ENCODE measurements around the gene PDZK1IP1. TPM values are rescaled to one million over a fixed set of nuclear protein-coding genes. Genes with fewer than 3 reads are reported as not detected.
"Not testable (repeated sequence)": the region's sequence is repeated elsewhere in the genome, so short reads cannot be mapped to it uniquely, and the experiment has no call there.

PDZK1IP1 gene
- total RNA-seq, 1 donor from 2014 or later: not detected

DNA sequence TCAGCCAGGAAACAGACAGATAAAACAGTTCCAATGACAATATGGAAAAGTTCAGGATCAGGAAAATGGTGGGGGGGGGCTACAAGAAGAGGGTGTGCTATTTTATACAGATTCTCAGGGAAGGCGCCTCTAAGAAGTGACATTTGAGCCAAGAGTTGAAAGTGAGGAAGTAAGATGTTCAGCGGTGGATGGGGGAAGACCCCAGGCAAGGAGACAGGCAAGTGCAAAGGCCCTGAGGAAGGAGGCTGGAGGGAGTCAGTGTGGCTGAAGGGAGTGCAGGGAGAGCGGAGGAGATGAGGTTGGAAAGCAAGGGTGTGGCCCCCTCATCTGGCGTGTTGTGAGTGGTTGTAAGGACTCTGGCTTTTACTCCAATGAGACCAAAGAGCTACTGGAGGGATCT is 8.4 kb upstream of the PDZK1IP1 start:
- DNase-seq (ENCODE audit: low spot score): no peak
- Mint-ChIP-seq H3K9me3 (ENCODE audit: unreplicated experiment) (no peaks in the 10 kb centered on the region), H3K4me3 (ENCODE audit: unreplicated experiment) (peak overlapping the region; percentile 5), H3K36me3 (ENCODE audit: low read depth, unreplicated experiment) (peaks cover 11% of the 10 kb centered on the region), H3K4me1 (ENCODE audit: unreplicated experiment) (peaks cover 11% of the 10 kb centered on the region), H3K27me3 (ENCODE audit: unreplicated experiment) (peaks cover 10% of the 10 kb centered on the region), H3K27ac (ENCODE audit: unreplicated experiment) (no peak overlapping the region)
- TF ChIP-seq, protein P1, sequence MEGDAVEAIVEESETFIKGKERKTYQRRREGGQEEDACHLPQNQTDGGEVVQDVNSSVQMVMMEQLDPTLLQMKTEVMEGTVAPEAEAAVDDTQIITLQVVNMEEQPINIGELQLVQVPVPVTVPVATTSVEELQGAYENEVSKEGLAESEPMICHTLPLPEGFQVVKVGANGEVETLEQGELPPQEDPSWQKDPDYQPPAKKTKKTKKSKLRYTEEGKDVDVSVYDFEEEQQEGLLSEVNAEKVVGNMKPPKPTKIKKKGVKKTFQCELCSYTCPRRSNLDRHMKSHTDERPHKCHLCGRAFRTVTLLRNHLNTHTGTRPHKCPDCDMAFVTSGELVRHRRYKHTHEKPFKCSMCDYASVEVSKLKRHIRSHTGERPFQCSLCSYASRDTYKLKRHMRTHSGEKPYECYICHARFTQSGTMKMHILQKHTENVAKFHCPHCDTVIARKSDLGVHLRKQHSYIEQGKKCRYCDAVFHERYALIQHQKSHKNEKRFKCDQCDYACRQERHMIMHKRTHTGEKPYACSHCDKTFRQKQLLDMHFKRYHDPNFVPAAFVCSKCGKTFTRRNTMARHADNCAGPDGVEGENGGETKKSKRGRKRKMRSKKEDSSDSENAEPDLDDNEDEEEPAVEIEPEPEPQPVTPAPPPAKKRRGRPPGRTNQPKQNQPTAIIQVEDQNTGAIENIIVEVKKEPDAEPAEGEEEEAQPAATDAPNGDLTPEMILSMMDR (IDR thresholded peaks at IDR 0.05; ENCODE audit: unreplicated experiment): no peak

GRCh38 chr1:47196622-47197021 is 6.8 kb upstream of the PDZK1IP1 start:
- Mint-ChIP-seq H3K27ac (ENCODE audit: unreplicated experiment) (no peak overlapping the region), H3K9me3 (ENCODE audit: unreplicated experiment) (no peaks in the 10 kb centered on the region), H3K4me3 (ENCODE audit: unreplicated experiment) (no peak overlapping the region), H3K4me1 (ENCODE audit: unreplicated experiment) (peaks cover 24% of the 10 kb centered on the region), H3K36me3 (ENCODE audit: low read depth, unreplicated experiment) (peaks cover 11% of the 10 kb centered on the region), H3K27me3 (ENCODE audit: unreplicated experiment) (peaks cover 18% of the 10 kb centered on the region)
- DNase-seq (ENCODE audit: low spot score): no peak
- TF ChIP-seq, protein P1 (IDR thresholded peaks at IDR 0.05; ENCODE audit: unreplicated experiment): no peak

- peaks cover 11% of the 10 kb centered on the region for H3K36me3 Mint-ChIP-seq (ENCODE audit: low read depth, unreplicated experiment)
- peaks cover 25% of the 10 kb centered on the region for H3K4me1 Mint-ChIP-seq (ENCODE audit: unreplicated experiment)
- not testable (repeated sequence) for DNase-seq (ENCODE audit: low spot score); H3K9me3 Mint-ChIP-seq (ENCODE audit: unreplicated experiment); H3K27ac Mint-ChIP-seq (ENCODE audit: unreplicated experiment); H3K4me3 Mint-ChIP-seq (ENCODE audit: unreplicated experiment)
- peaks cover 23% of the 10 kb centered on the region for H3K27me3 Mint-ChIP-seq (ENCODE audit: unreplicated experiment)
Observed at GRCh38 chr1:47195981-47196380, 6.1 kb upstream of the PDZK1IP1 start.

- Mint-ChIP-seq H3K4me1 (ENCODE audit: unreplicated experiment) (peaks cover 36% of the 10 kb centered on the region), H3K27ac (ENCODE audit: unreplicated experiment) (no peak overlapping the region), H3K36me3 (ENCODE audit: low read depth, unreplicated experiment) (peaks cover 11% of the 10 kb centered on the region), H3K27me3 (ENCODE audit: unreplicated experiment) (peaks cover 23% of the 10 kb centered on the region), H3K4me3 (ENCODE audit: unreplicated experiment) (no peak overlapping the region), H3K9me3 (ENCODE audit: unreplicated experiment) (no peaks in the 10 kb centered on the region)
- TF ChIP-seq, protein P1 (IDR thresholded peaks at IDR 0.05; ENCODE audit: unreplicated experiment): no peak
- DNase-seq (ENCODE audit: low spot score): no peak
Observed at GRCh38 chr1:47194311-47194710, 4.5 kb upstream of the PDZK1IP1 start.

GRCh38 chr1:47193496-47193895 is 3.7 kb upstream of the PDZK1IP1 start:
- peaks cover 19% of the 10 kb centered on the region for H3K27me3 Mint-ChIP-seq (ENCODE audit: unreplicated experiment)
- H3K9me3 Mint-ChIP-seq (ENCODE audit: unreplicated experiment); H3K4me3 Mint-ChIP-seq (ENCODE audit: unreplicated experiment); H3K27ac Mint-ChIP-seq (ENCODE audit: unreplicated experiment); H3K36me3 Mint-ChIP-seq (ENCODE audit: low read depth, unreplicated experiment); DNase-seq (ENCODE audit: low spot score): not testable (repeated sequence)
- H3K4me1 Mint-ChIP-seq (ENCODE audit: unreplicated experiment): peaks cover 36% of the 10 kb centered on the region

DNA sequence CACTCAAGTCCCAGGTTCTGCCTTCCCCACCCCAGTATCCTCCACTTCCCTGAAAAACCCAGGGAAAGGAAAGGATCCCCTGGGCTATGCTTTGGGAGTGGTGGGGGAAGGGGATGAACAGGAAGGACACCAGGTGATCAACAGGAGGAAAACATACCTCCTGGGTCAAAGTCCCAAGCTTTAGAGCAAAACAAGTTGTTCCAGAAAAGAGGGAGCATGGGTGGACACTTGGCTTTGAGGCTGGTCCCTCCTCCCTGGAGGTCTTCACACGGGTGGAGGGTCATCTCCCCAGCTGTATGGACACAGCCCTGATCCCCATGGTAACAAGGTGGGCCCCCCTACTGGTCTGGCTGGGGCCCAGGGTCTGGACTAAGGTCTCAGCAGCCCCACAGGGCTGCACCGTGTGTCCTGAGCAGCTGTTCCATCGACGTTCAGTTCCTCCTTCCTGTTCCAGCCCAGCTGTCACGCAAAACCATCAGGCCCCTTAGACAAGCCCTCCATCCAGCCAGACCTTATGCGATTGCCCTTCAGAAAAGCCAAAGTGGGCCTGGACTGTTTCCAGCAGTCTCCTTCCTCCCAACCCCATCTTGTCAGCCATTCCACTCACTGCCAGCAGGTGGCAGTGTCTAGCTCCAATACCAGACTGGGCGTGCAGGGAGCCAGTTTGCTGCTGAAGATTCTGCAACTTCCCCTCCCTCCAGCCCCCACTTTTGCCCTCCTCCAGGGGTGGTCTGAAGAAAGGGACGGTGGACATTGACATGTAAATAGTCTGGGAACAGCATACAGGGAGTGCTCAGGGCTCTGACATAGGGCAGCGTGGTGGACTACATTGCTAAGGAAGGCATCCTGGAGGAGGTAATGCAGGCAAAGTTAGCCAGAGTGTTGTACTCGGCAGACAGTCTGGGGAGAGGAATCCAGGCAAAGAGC is 2.9 kb upstream of the PDZK1IP1 start:
- DNase-seq (ENCODE audit: low spot score): peak; percentile 84
- Mint-ChIP-seq H3K4me3 (ENCODE audit: unreplicated experiment) (no peak overlapping the region), H3K4me1 (ENCODE audit: unreplicated experiment) (peaks cover 36% of the 10 kb centered on the region), H3K9me3 (ENCODE audit: unreplicated experiment) (no peaks in the 10 kb centered on the region), H3K36me3 (ENCODE audit: low read depth, unreplicated experiment) (no peaks in the 10 kb centered on the region), H3K27me3 (ENCODE audit: unreplicated experiment) (peaks cover 16% of the 10 kb centered on the region), H3K27ac (ENCODE audit: unreplicated experiment) (peak overlapping the region; percentile 88)
- TF ChIP-seq, protein P1 (IDR thresholded peaks at IDR 0.05; ENCODE audit: unreplicated experiment): peak; percentile 95
